Keratinocyte (primary cell): Measurements from ENCODE around the gene EFHD1. TPM values are rescaled to one million over a fixed set of nuclear protein-coding genes. Genes with fewer than 3 reads are reported as not detected.

Source experiments
- DNase-seq: peaks from one replicate; pipeline ENCODE4 v3.0.0-alpha.2; 2011; ENCODE audit warnings: low read depth, missing footprints, low spot score
- FAIRE-seq: peaks from 2 replicates; lab custom pipeline; 2011; peaks lifted over from hg19 to GRCh38; lab: Jason Lieb, UNC
- H2AFZ ChIP-seq: 2 replicates; pipeline ENCODE4 v1.6.0; 2012; ENCODE audit warnings: low read length, control low read depth, inconsistent platforms; ENCODE audit not compliant: control insufficient read depth
- H3K27ac ChIP-seq: 2 replicates; pipeline ENCODE4 v1.5.1; 2011; ENCODE audit warnings: low read length; ENCODE audit not compliant: control insufficient read depth, insufficient read depth
- H3K27me3 ChIP-seq: 3 replicates; pipeline ENCODE4 v1.6.0; 2011; ENCODE audit warnings: low read length; ENCODE audit not compliant: control insufficient read depth, insufficient read depth; ENCODE audit errors: extremely low read depth
- H3K36me3 ChIP-seq, 2 experiments: 2 replicates in 1 of 2; 3 replicates in 1 of 2; pipeline ENCODE4 v1.5.1; 2011; ENCODE audit warnings: low read length in 2 of 2, mild to moderate bottlenecking in 1 of 2; ENCODE audit not compliant: control insufficient read depth in 2 of 2, insufficient read depth in 2 of 2; ENCODE audit errors: extremely low read depth in 1 of 2
- H3K4me1 ChIP-seq: 3 replicates; pipeline ENCODE4 v1.5.1; 2011; ENCODE audit warnings: low read length; ENCODE audit not compliant: control insufficient read depth, insufficient read depth; ENCODE audit errors: extremely low read depth
- H3K4me2 ChIP-seq: 3 replicates; pipeline ENCODE4 v1.6.0; 2011; ENCODE audit warnings: low read depth, low read length; ENCODE audit not compliant: control insufficient read depth, insufficient read depth; ENCODE audit errors: extremely low read depth
- H3K4me3 ChIP-seq, 3 experiments: fragments of 200-600 bp in 1 of 3; sonication (generic) in 1 of 3; 2 replicates in 2 of 3; 3 replicates in 1 of 3; pipeline ENCODE4 v1.5.1; 2011 to 2016; ENCODE audit warnings: low read length in 3 of 3, mild to moderate bottlenecking in 3 of 3, control low read depth in 2 of 3, inconsistent platforms in 1 of 3, low read depth in 1 of 3, mixed read lengths in 1 of 3, mixed run types in 1 of 3, moderate library complexity in 1 of 3; ENCODE audit not compliant: control insufficient read depth in 2 of 3, insufficient read depth in 2 of 3; ENCODE audit errors: extremely low read depth in 1 of 3
- H3K79me2 ChIP-seq: 2 replicates; pipeline ENCODE4 v1.6.0; 2012; ENCODE audit warnings: low read length; ENCODE audit not compliant: control insufficient read depth, insufficient read depth
- H3K9ac ChIP-seq: 3 replicates; pipeline ENCODE4 v1.6.0; 2011; ENCODE audit warnings: low read length; ENCODE audit not compliant: control insufficient read depth, insufficient read depth; ENCODE audit errors: extremely low read depth
- H3K9me1 ChIP-seq: 3 replicates; pipeline ENCODE4 v1.6.0; 2011; ENCODE audit warnings: low read length; ENCODE audit not compliant: control insufficient read depth, insufficient read depth; ENCODE audit errors: extremely low read depth
- H3K9me3 ChIP-seq: 2 replicates; pipeline ENCODE4 v1.5.1; 2012; ENCODE audit warnings: low read depth, low read length; ENCODE audit not compliant: control insufficient read depth
- H4K20me1 ChIP-seq: 3 replicates; pipeline ENCODE4 v1.6.0; 2011; ENCODE audit warnings: low read length; ENCODE audit not compliant: control insufficient read depth, insufficient read depth; ENCODE audit errors: extremely low read depth
- CTCF ChIP-seq, 3 experiments: IDR thresholded peaks in 1 of 3; conservative IDR thresholded peaks in 1 of 3; optimal IDR thresholded peaks in 1 of 3; 2 replicates in 2 of 3; 3 replicates in 1 of 3; pipeline versions ENCODE3 to v1.5.1; 2011; ENCODE audit warnings: low read length in 3 of 3, mild to moderate bottlenecking in 3 of 3, moderate library complexity in 2 of 3, control low read depth in 1 of 3, inconsistent platforms in 1 of 3; ENCODE audit not compliant: insufficient read depth in 2 of 3; ENCODE audit errors: extremely low read depth in 1 of 3
- EZH2 ChIP-seq: IDR thresholded peaks from one replicate; pipeline ENCODE4 v1.6.1; 2012; ENCODE audit warnings: inconsistent platforms, mild to moderate bottlenecking, low read length, moderate library complexity
- dilution Hi-C: fragments of 300-500 bp; cut with MboI; formaldehyde crosslinking; loops from one replicate; pipeline ENCODE4 v1.7.0; 2020; ENCODE audit warnings: low sequenced_read_pairs; ENCODE audit not compliant: extremely low pct_ligation_motif_present
- polyA minus RNA-seq, 3 experiments: library from RNA; depleted of rRNA, polyadenylated mRNA; stranded (reverse); fragments of >200 nt; gene quantifications; 1 replicate in 1 of 3; 2 replicates in 1 of 3; 3 replicates in 1 of 3; pipeline ENCODE4 v1.2.3, GENCODE V29; 2011
- polyA plus RNA-seq, 5 experiments: library from polyadenylated mRNA; depleted of rRNA in 3 of 5; stranded (reverse) in 3 of 5; stranded (forward) in 1 of 5; unstranded in 1 of 5; fragments of >200 nt; gene quantifications; 1 replicate in 1 of 5; 2 replicates in 3 of 5; 3 replicates in 1 of 5; pipeline versions ENCODE4 v1.2.1 to v1.2.3, GENCODE V29; 2011 to 2012; ENCODE audit warnings: missing spikeins in 2 of 5, low read depth in 1 of 5, low replicate concordance in 1 of 5

The EFHD1 gene
- not detected in 3 replicates for polyA plus RNA-seq
- polyA plus RNA-seq (2011; ENCODE audit: low read depth), result not detected
- polyA plus RNA-seq (2011; cell fraction: cytosol; rRNA removed), result 0.05 TPM in 1 of 2 replicates, not detected in the other
- not detected in 2 replicates for polyA plus RNA-seq (2011; cell fraction: nucleus; rRNA removed)
- polyA plus RNA-seq (2012; ENCODE audit: low replicate concordance), result not detected in 2 replicates
- not detected in 3 replicates for polyA minus RNA-seq
- polyA minus RNA-seq (2011; cell fraction: cytosol; rRNA and poly(A)+ RNA removed), result not detected
- polyA minus RNA-seq (2011; cell fraction: nucleus; rRNA and poly(A)+ RNA removed), result not detected in 2 replicates

GRCh38 chr2:232633413-232634205 lies at the start of gene EFHD1:
Gene EFHD1 (plus strand): TSS chr2:232633604. CDS start chr2:232633705, 101 bp downstream.
- Histone ChIP-seq H3K4me1 (peaks cover 5% of the 10 kb centered on the region), H3K4me2 (peak within 1 kb of the TSS; percentile 89), H3K9me1 (no peaks in the 10 kb centered on the region), H3K27ac (no peak within 1 kb of the TSS), H3K27me3 (peaks cover 60% of the 10 kb centered on the region), H3K9me3 (no peaks in the 10 kb centered on the region), H3K36me3 (no peaks in the 10 kb centered on the region), H3K79me2 (no peaks in the 10 kb centered on the region), H3K4me3 (peak within 1 kb of the TSS; percentile 42 to 71 (median 67)), H4K20me1 (peaks cover 3% of the 10 kb centered on the region), H3K9ac (no peak within 1 kb of the TSS), H2AFZ (peak within 1 kb of the TSS; percentile 56)
- TF ChIP-seq EZH2 (peak; percentile 62), CTCF (optimal IDR thresholded peaks at IDR 0.05 in 1 of 3, IDR thresholded peaks at IDR 0.05 in 1 of 3, conservative IDR thresholded peaks at IDR 0.05 in 1 of 3; ENCODE audit: extremely low read depth in 1 of 3, insufficient read depth in 2 of 3, low read length in 3 of 3) (no peak)
- DNase-seq (peak; percentile 4), FAIRE-seq (no peak)
- dilution Hi-C loops, result no loop called here

DNA sequence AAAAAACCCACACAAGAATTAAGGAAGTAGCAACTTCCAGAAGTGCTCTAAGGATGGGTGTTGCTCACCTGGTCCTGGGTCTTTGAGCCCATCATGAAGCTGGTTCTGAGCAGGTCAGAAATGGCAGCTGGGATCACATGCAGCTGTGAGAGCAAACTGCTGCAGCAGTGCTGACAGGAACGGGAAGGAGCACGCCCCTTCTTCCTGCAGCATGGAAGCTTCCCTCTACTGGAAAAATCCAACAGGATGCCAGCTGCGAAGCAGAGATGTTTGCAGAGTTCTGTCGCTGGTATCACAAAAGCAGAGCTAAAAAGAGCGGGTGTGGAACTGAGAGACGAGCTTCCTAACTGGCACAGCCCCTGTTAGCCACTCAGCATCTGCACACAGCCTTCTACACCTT lies 49.2 kb upstream of the EFHD1 start:
- dilution Hi-C loops, result no loop called here
- H3K4me1 ChIP-seq, result peaks cover 8% of the 10 kb centered on the region
- no peak overlapping the region for H3K4me3 ChIP-seq
- peaks cover 2 to 13% of the 10 kb centered on the region in 2 experiments for H3K36me3 ChIP-seq
- TF ChIP-seq EZH2 (no peak), CTCF (optimal IDR thresholded peaks at IDR 0.05 in 1 of 3, IDR thresholded peaks at IDR 0.05 in 1 of 3, conservative IDR thresholded peaks at IDR 0.05 in 1 of 3; ENCODE audit: extremely low read depth in 1 of 3, insufficient read depth in 2 of 3, low read length in 3 of 3) (no peak)
- no peak overlapping the region for H3K9ac ChIP-seq
- H3K79me2 ChIP-seq, result no peaks in the 10 kb centered on the region
- no peak overlapping the region for H2AFZ ChIP-seq
- no peaks in the 10 kb centered on the region for H3K9me3 ChIP-seq
- no peak overlapping the region for H3K27ac ChIP-seq
- FAIRE-seq, result no peak
- H3K9me1 ChIP-seq, result no peaks in the 10 kb centered on the region
- H3K4me2 ChIP-seq, result no peak overlapping the region
- no peaks in the 10 kb centered on the region for H3K27me3 ChIP-seq
- no peaks in the 10 kb centered on the region for H4K20me1 ChIP-seq
- no peak for DNase-seq
